ENCODE results near the gene ATAT1. TPM values are rescaled to one million over a fixed set of nuclear protein-coding genes. Genes with fewer than 3 reads are reported as not detected.

The ATAT1 gene
- total and polyA plus RNA-seq, 2 of the 13 experiments (the other 11 are each of a cell fraction or from before 2014, with no cell fraction given), result 9.2 to 23.6 TPM

- no peak for TF ChIP-seq ARID5B (CRISPR knock-in tag; IDR thresholded peaks at IDR 0.05)
- no peak for TF ChIP-seq GPN1 (CRISPR knock-in tag; IDR thresholded peaks at IDR 0.05; ENCODE audit: borderline replicate concordance)
- no peak for TF ChIP-seq HOMEZ (CRISPR knock-in tag; IDR thresholded peaks at IDR 0.05; ENCODE audit: low read depth)
- 0 out of 2 replicates have a peak, but pooled peaks have one; percentile 23 for TF ChIP-seq PHF21A (CRISPR knock-in tag; IDR thresholded peaks at IDR 0.05)
- TF ChIP-seq ATF7-NPFF (CRISPR knock-in tag; IDR thresholded peaks at IDR 0.05; ENCODE audit: low read depth), result no peak
- no peak for TF ChIP-seq HOXA9 (CRISPR knock-in tag; IDR thresholded peaks at IDR 0.05; ENCODE audit: borderline replicate concordance)
- no peak for TF ChIP-seq RARG (CRISPR knock-in tag; IDR thresholded peaks at IDR 0.05; ENCODE audit: low read depth)
- TF ChIP-seq XBP1 (CRISPR knock-in tag; IDR thresholded peaks at IDR 0.05), result no peak
- no peak for TF ChIP-seq CERS6 (CRISPR knock-in tag; IDR thresholded peaks at IDR 0.05)
- TF ChIP-seq ZSCAN25 (CRISPR knock-in tag; IDR thresholded peaks at IDR 0.05), result no peak
- no peak for TF ChIP-seq HNRNPK (IDR thresholded peaks at IDR 0.05; ENCODE audit: low read depth, low read length, poor library complexity, severe bottlenecking)
- TF ChIP-seq JUND (CRISPR knock-in tag; IDR thresholded peaks at IDR 0.05), result no peak
- TF ChIP-seq ZBTB38 (CRISPR knock-in tag; IDR thresholded peaks at IDR 0.05), result peak; percentile 51; the same call in 1 of the 2 replicates
- no peak for TF ChIP-seq ZFP36 (IDR thresholded peaks at IDR 0.05; ENCODE audit: borderline replicate concordance, low read depth, low read length, partially characterized antibody)
- TF ChIP-seq BCL6 (CRISPR knock-in tag; IDR thresholded peaks at IDR 0.05), result no peak
- TF ChIP-seq PITX1 (CRISPR knock-in tag; IDR thresholded peaks at IDR 0.05), result no peak
- no peak for TF ChIP-seq MEF2D (CRISPR knock-in tag; IDR thresholded peaks at IDR 0.05)
- TF ChIP-seq DDIT3 (CRISPR knock-in tag; IDR thresholded peaks at IDR 0.05), result no peak
- no peak for TF ChIP-seq PRDM15 (CRISPR knock-in tag; IDR thresholded peaks at IDR 0.05)
These were observed 12.4 kb upstream of the ATAT1 start (continued) for GRCh38 chr6:30614044-30614842.
